T-helper 9 cell (primary cell): ENCODE results near the gene JPH2.

ENCODE experiments used
- DNase-seq: peaks from one replicate; pipeline ENCODE4 v3.0.0-alpha.2; 2020

JPH2 gene

DNA sequence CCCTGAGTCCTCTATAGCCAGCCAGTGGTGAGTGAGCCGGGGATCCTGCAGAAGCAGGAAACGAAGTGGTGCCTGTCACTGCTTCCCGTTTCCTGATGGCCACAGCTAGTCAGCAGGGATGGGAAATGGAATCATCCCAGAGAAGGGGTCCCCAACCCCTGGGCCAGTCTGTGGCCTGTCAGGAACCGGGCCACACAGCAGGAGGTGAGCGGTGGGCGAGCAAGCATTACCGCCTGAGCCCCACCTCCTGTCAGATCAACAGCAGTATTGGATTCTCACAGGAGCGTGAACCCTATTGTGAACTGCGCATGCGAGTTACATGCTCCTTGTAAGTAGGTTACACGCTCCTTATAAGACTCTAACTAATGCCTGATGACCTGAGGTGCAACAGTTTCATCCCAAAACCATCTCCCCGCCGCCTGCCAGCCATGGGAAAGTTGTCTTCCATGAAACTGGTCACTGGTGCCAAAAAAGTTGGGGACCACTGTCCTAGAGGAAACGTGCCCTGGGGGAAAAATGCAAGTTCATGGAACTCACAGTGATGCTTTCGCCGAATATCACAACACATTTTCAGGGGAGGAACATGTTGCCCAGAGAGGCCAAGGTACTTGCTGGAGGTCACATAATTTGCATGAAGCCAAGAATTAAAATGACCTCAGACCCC is 113.8 kb downstream of the JPH2 start:
- DNase-seq = no peak

GRCh38 chr20:44072384-44072783 is 114.6 kb downstream of the JPH2 start:
- no peak for DNase-seq

DNA sequence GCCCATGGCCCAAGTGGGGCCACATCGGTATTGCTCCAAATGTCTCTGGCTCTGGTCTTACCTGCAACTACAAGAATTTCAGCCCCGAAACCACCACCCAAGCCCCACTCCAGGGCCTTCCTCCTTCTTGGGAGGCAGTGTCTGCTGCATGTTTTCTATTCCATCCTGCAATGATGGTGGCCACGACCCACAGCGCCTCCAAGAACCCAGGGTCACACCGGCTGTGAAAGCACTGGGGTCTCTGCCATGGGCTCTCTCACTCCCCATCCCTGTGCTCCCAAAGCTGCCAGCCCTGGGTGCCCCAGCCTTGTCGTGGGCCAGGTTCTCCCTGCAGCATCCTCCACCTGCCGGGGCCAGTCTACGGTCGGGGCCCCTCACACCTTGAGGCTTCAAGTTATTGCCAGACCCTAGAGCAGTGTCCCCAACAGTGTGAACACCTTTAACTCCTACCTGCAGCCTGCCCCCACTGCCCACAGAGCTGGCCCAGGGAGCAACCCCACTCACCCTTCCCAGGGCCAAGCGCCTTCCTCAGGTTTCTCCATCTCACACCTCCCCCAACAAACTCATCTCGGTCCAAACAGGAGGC is 115.4 kb downstream of the JPH2 start:
- no peak for DNase-seq

- DNase-seq = no peak
Observed at GRCh38 chr20:44071057-44071456, 115.9 kb downstream of the JPH2 start.

GRCh38 chr20:44070139-44070900 is 116.7 kb downstream of the JPH2 start:
- DNase-seq = peak; percentile 18

DNA sequence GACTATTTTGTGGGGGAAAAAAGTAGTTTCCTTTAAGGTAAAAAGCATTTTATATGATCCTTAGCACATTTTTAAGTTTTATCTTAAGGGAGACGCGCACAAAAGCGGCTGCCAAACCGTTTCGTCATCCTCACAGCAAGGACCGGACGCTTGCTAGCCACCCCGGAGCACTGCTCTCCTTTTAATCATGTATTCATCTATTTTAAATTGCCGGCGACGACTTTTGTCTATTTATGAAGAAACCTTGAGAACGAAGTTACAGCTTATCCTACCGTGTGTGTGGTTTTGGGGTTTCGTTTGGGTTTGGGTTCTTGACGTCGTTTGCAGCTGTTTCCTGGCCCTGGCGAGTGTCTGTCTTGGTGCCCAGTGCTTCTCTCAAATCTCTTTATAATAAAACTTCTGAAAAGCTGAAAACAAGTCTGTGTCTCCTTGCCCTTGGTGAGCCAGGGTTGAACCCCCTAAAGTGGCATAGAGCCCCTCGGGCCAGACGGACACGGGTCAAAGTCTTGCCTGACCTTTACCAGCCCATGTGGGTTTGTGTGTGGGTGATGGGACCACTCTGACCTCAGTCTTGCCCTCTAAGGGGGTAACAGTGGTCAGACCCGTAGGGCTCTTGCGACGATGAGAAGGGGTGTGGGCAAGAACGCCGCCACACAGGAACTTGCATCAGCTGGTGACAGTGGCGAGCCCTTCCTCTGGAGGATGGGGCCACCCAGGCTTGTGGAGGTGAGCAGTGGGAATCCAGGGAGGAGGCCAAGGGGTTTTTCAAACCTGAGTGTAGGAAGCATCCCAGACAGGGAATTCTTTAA is 117.6 kb downstream of the JPH2 start:
- DNase-seq = peak; percentile 40

- no peak for DNase-seq
Observed at GRCh38 chr20:44068316-44069201, 118.4 kb downstream of the JPH2 start.

DNA sequence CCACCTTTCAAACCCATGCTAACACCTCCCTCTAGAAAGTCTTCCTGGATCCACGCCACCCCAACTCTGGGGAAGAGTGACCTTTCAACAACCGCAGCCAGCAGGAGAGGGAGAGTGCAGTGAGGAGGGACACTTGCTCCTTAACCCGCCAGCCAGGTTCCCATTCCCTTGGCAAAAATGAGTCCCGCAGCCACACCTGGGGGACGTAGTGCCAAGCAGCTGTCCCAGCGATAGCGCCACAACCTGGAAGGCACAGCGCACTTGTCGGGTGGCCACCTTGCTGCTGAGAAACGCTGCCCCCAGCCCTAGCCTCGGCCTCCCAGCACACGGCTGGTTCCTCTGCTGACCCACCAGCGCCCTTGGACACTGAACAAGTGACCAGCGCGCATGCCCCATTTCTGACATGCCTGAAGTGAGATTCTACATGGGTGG is 119.3 kb downstream of the JPH2 start:
- no peak for DNase-seq

GRCh38 chr20:44066645-44067606 is 120.1 kb downstream of the JPH2 start:
- DNase-seq = no peak

DNA sequence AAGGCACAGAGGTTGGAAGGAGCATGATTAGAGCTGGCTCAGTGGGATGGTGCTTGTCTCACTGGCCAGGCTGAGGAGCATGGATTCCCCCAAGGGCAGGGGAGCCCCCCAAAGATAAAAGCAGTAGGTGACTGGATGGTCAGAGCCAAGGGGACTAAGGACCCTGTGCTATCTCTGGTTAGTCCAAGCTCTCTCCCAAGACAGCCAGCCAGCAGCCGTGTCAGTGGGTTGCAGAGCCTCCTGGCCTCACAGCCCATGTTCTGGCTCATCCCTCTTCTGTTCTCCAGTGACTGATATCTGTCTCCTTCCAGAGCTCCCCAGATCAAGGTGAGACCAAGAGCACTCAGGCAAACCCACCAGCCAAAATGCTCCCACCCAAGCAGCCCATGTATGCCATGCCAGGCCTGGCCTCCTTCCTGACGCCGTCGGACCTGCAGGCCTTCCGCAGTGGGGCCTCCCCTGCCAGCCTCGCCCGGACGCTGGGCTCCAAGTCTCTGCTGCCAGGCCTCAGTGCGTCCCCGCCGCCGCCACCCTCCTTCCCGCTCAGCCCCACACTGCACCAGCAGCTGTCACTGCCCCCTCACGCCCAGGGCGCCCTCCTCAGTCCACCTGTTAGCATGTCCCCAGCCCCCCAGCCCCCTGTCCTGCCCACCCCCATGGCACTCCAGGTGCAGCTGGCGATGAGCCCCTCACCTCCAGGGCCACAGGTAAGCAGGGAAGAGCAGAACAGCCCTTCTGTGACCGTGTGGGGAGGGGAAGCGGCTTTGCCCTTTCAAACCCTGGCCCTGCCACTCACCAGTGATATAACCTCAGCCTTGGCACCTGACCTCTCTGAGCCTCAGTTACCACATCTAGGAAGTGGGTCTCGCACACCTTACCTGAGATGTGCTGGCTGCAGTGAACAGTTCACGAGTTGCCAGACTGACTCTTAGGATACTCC is 121.3 kb downstream of the JPH2 start:
- no peak for DNase-seq

- DNase-seq = no peak
Observed at GRCh38 chr20:44064501-44065400, 122.2 kb downstream of the JPH2 start.
